Keratinocyte (primary cell): ENCODE data around the gene ENTPD7. TPM values are rescaled to one million over a fixed set of nuclear protein-coding genes. Genes with fewer than 3 reads are reported as not detected.

Experiments
- DNase-seq: peaks from one replicate; pipeline ENCODE4 v3.0.0-alpha.2; 2011; ENCODE audit warnings: low read depth, missing footprints, low spot score
- FAIRE-seq: peaks from 2 replicates; lab custom pipeline; 2011; peaks lifted over from hg19 to GRCh38; lab: Jason Lieb, UNC
- H2AFZ ChIP-seq: 2 replicates; pipeline ENCODE4 v1.6.0; 2012; ENCODE audit warnings: low read length, control low read depth, inconsistent platforms; ENCODE audit not compliant: control insufficient read depth
- H3K27ac ChIP-seq: 2 replicates; pipeline ENCODE4 v1.5.1; 2011; ENCODE audit warnings: low read length; ENCODE audit not compliant: control insufficient read depth, insufficient read depth
- H3K27me3 ChIP-seq: 3 replicates; pipeline ENCODE4 v1.6.0; 2011; ENCODE audit warnings: low read length; ENCODE audit not compliant: control insufficient read depth, insufficient read depth; ENCODE audit errors: extremely low read depth
- H3K36me3 ChIP-seq, 2 experiments: 2 replicates in 1 of 2; 3 replicates in 1 of 2; pipeline ENCODE4 v1.5.1; 2011; ENCODE audit warnings: low read length in 2 of 2, mild to moderate bottlenecking in 1 of 2; ENCODE audit not compliant: control insufficient read depth in 2 of 2, insufficient read depth in 2 of 2; ENCODE audit errors: extremely low read depth in 1 of 2
- H3K4me1 ChIP-seq: 3 replicates; pipeline ENCODE4 v1.5.1; 2011; ENCODE audit warnings: low read length; ENCODE audit not compliant: control insufficient read depth, insufficient read depth; ENCODE audit errors: extremely low read depth
- H3K4me2 ChIP-seq: 3 replicates; pipeline ENCODE4 v1.6.0; 2011; ENCODE audit warnings: low read depth, low read length; ENCODE audit not compliant: control insufficient read depth, insufficient read depth; ENCODE audit errors: extremely low read depth
- H3K4me3 ChIP-seq, 3 experiments: fragments of 200-600 bp in 1 of 3; sonication (generic) in 1 of 3; 2 replicates in 2 of 3; 3 replicates in 1 of 3; pipeline ENCODE4 v1.5.1; 2011 to 2016; ENCODE audit warnings: low read length in 3 of 3, mild to moderate bottlenecking in 3 of 3, control low read depth in 2 of 3, inconsistent platforms in 1 of 3, low read depth in 1 of 3, mixed read lengths in 1 of 3, mixed run types in 1 of 3, moderate library complexity in 1 of 3; ENCODE audit not compliant: control insufficient read depth in 2 of 3, insufficient read depth in 2 of 3; ENCODE audit errors: extremely low read depth in 1 of 3
- H3K79me2 ChIP-seq: 2 replicates; pipeline ENCODE4 v1.6.0; 2012; ENCODE audit warnings: low read length; ENCODE audit not compliant: control insufficient read depth, insufficient read depth
- H3K9ac ChIP-seq: 3 replicates; pipeline ENCODE4 v1.6.0; 2011; ENCODE audit warnings: low read length; ENCODE audit not compliant: control insufficient read depth, insufficient read depth; ENCODE audit errors: extremely low read depth
- H3K9me1 ChIP-seq: 3 replicates; pipeline ENCODE4 v1.6.0; 2011; ENCODE audit warnings: low read length; ENCODE audit not compliant: control insufficient read depth, insufficient read depth; ENCODE audit errors: extremely low read depth
- H3K9me3 ChIP-seq: 2 replicates; pipeline ENCODE4 v1.5.1; 2012; ENCODE audit warnings: low read depth, low read length; ENCODE audit not compliant: control insufficient read depth
- H4K20me1 ChIP-seq: 3 replicates; pipeline ENCODE4 v1.6.0; 2011; ENCODE audit warnings: low read length; ENCODE audit not compliant: control insufficient read depth, insufficient read depth; ENCODE audit errors: extremely low read depth
- EZH2 ChIP-seq: IDR thresholded peaks from one replicate; pipeline ENCODE4 v1.6.1; 2012; ENCODE audit warnings: inconsistent platforms, mild to moderate bottlenecking, low read length, moderate library complexity
- dilution Hi-C: fragments of 300-500 bp; cut with MboI; formaldehyde crosslinking; loops from one replicate; pipeline ENCODE4 v1.7.0; 2020; ENCODE audit warnings: low sequenced_read_pairs; ENCODE audit not compliant: extremely low pct_ligation_motif_present
- polyA plus RNA-seq, 5 experiments: library from polyadenylated mRNA; depleted of rRNA in 3 of 5; stranded (reverse) in 3 of 5; stranded (forward) in 1 of 5; unstranded in 1 of 5; fragments of >200 nt; gene quantifications; 1 replicate in 1 of 5; 2 replicates in 3 of 5; 3 replicates in 1 of 5; pipeline versions ENCODE4 v1.2.1 to v1.2.3, GENCODE V29; 2011 to 2012; ENCODE audit warnings: missing spikeins in 2 of 5, low read depth in 1 of 5, low replicate concordance in 1 of 5
- TF ChIP-seq, protein P1 (sequence below), 3 experiments: IDR thresholded peaks in 1 of 3; conservative IDR thresholded peaks in 1 of 3; optimal IDR thresholded peaks in 1 of 3; 2 replicates in 2 of 3; 3 replicates in 1 of 3; pipeline versions ENCODE3 to v1.5.1; 2011; ENCODE audit warnings: low read length in 3 of 3, mild to moderate bottlenecking in 3 of 3, moderate library complexity in 2 of 3, control low read depth in 1 of 3, inconsistent platforms in 1 of 3; ENCODE audit not compliant: insufficient read depth in 2 of 3; ENCODE audit errors: extremely low read depth in 1 of 3

The ENTPD7 gene
- polyA plus RNA-seq, 1 donor (not counting 4 experiments of a cell fraction or from before 2014, with no cell fraction given) = 18.1 TPM

DNA sequence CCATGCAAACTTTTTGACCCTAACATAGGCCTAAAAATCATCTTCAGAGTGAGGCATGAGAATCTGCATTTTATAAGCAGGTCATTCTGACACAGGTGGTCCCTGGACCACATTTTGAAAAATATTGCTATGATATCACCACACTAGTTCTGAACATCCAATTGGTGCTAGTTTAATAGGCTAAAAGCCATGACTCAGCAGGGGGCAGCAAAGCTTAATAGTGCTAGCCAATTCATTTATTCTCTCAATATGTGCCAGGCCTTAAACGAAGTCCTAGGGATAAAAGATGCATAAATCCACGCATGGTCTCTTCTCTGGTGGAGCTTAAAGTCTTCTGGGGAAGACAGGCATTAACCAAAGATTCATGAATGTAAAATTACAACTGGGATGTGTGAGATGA is 28.9 kb upstream of the ENTPD7 start:
- Histone ChIP-seq H3K4me1 (peaks cover 25% of the 10 kb centered on the region), H3K27ac (no peak overlapping the region), H3K9me3 (no peaks in the 10 kb centered on the region), H3K9ac (no peak overlapping the region), H2AFZ (no peak overlapping the region), H3K79me2 (no peaks in the 10 kb centered on the region), H3K4me3 (no peak overlapping the region), H3K27me3 (no peaks in the 10 kb centered on the region), H3K4me2 (no peak overlapping the region), H3K36me3 (no peaks in the 10 kb centered on the region), H4K20me1 (no peaks in the 10 kb centered on the region), H3K9me1 (no peaks in the 10 kb centered on the region)
- TF ChIP-seq, protein P1, sequence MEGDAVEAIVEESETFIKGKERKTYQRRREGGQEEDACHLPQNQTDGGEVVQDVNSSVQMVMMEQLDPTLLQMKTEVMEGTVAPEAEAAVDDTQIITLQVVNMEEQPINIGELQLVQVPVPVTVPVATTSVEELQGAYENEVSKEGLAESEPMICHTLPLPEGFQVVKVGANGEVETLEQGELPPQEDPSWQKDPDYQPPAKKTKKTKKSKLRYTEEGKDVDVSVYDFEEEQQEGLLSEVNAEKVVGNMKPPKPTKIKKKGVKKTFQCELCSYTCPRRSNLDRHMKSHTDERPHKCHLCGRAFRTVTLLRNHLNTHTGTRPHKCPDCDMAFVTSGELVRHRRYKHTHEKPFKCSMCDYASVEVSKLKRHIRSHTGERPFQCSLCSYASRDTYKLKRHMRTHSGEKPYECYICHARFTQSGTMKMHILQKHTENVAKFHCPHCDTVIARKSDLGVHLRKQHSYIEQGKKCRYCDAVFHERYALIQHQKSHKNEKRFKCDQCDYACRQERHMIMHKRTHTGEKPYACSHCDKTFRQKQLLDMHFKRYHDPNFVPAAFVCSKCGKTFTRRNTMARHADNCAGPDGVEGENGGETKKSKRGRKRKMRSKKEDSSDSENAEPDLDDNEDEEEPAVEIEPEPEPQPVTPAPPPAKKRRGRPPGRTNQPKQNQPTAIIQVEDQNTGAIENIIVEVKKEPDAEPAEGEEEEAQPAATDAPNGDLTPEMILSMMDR (optimal IDR thresholded peaks at IDR 0.05 in 1 of 3, IDR thresholded peaks at IDR 0.05 in 1 of 3, conservative IDR thresholded peaks at IDR 0.05 in 1 of 3; ENCODE audit: extremely low read depth in 1 of 3, insufficient read depth in 2 of 3, low read length in 3 of 3) = peak; percentile 35 to 69 (median 37)
- no peak for TF ChIP-seq EZH2
- dilution Hi-C loops = no loop called here
- peak; percentile 70 for FAIRE-seq
- DNase-seq = no peak

DNA sequence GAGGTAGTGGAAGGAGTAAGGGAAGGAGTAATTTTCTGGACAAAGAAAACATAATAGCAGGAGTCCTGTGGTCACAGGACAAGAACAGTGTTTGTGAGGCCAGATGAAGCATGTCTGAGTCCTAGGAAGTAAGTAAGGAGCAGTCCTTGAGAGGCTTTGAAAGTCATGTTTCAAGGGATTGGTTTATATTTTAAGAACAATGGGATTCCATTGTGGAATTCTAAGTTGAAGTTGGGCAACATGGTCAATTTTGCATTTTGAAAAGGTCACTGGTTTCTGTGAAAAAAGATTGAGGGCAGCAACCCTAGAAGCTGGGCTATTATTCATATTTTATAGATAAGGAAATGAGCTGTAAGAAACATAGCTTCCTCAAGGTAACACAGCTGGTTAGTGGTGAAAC is 28.3 kb upstream of the ENTPD7 start:
- Histone ChIP-seq H3K9me3 (no peaks in the 10 kb centered on the region), H3K4me1 (peaks cover 25% of the 10 kb centered on the region), H3K27me3 (no peaks in the 10 kb centered on the region), H2AFZ (peak overlapping the region; percentile 20), H3K79me2 (no peaks in the 10 kb centered on the region), H3K9me1 (no peaks in the 10 kb centered on the region), H3K27ac (no peak overlapping the region), H3K36me3 (no peaks in the 10 kb centered on the region), H3K4me3 (no peak overlapping the region), H4K20me1 (no peaks in the 10 kb centered on the region), H3K4me2 (no peak overlapping the region), H3K9ac (no peak overlapping the region)
- DNase-seq (no peak), FAIRE-seq (peak; percentile 69)
- TF ChIP-seq EZH2 = no peak
- TF ChIP-seq, protein P1 (optimal IDR thresholded peaks at IDR 0.05 in 1 of 3, IDR thresholded peaks at IDR 0.05 in 1 of 3, conservative IDR thresholded peaks at IDR 0.05 in 1 of 3; ENCODE audit: extremely low read depth in 1 of 3, insufficient read depth in 2 of 3, low read length in 3 of 3) = no peak
- dilution Hi-C loops = no loop called here
